Thymus (tissue), 11 donors: ENCODE results near the gene CACNA1B. TPM values are rescaled to one million over a fixed set of nuclear protein-coding genes. Genes with fewer than 3 reads are reported as not detected.
"Not testable (repeated sequence)": the region's sequence is repeated elsewhere in the genome, so short reads cannot be mapped to it uniquely, and the experiment has no call there.

Source experiments
- DNase-seq, 9 donors: peaks; one replicate each; pipeline ENCODE4 v3.0.0-alpha.2; 2013; ENCODE audit warnings: low spot score in 9 of 9, low read depth in 6 of 9, missing footprints in 1 of 9
- H3K27ac ChIP-seq, 2 donors: one replicate each; pipeline ENCODE4 v1.5.1; 2013; ENCODE audit warnings: control low read depth in 1 of 2, low read depth in 1 of 2, low read length in 1 of 2, mild to moderate bottlenecking in 1 of 2, moderate library complexity in 1 of 2
- H3K27me3 ChIP-seq, 2 donors: one replicate each; pipeline ENCODE4 v1.5.1; 2013; ENCODE audit warnings: low read length in 1 of 2; ENCODE audit not compliant: control insufficient read depth in 2 of 2, insufficient read depth in 1 of 2
- H3K36me3 ChIP-seq, 2 donors: one replicate each; pipeline ENCODE4 v1.5.1; 2013; ENCODE audit warnings: low read length in 1 of 2, mild to moderate bottlenecking in 1 of 2, moderate library complexity in 1 of 2; ENCODE audit not compliant: control insufficient read depth in 2 of 2, insufficient read depth in 2 of 2
- H3K4me1 ChIP-seq, 2 donors: one replicate each; pipeline ENCODE4 v1.5.1; 2013; ENCODE audit warnings: low read length in 2 of 2; ENCODE audit not compliant: control insufficient read depth in 2 of 2, insufficient read depth in 2 of 2
- H3K4me3 ChIP-seq, 2 donors: one replicate each; pipeline ENCODE4 v1.5.1; 2013; ENCODE audit warnings: low read length in 2 of 2, control low read depth in 1 of 2, mild to moderate bottlenecking in 1 of 2
- H3K9me3 ChIP-seq, 2 donors: one replicate each; pipeline ENCODE4 v1.5.1; 2013; ENCODE audit warnings: low read length in 1 of 2, mild to moderate bottlenecking in 1 of 2; ENCODE audit not compliant: control insufficient read depth in 2 of 2, insufficient read depth in 1 of 2
- WGBS: extraction: QIAGEN DNeasy Blood & Tissue Kit; methylation state at CpG from one replicate; pipeline ENCODE4 v1.1.7; 2013; 5-methylcytosine and 5-hydroxymethylcytosine counted together
- polyA plus RNA-seq: library from polyadenylated mRNA; stranded (reverse); fragments of 200-250 nt; gene quantifications from one replicate; pipeline ENCODE4 v1.2.3, GENCODE V29; 2013
- total RNA-seq: library from RNA; stranded (reverse); fragments of 120-200 nt; gene quantifications from one replicate; pipeline ENCODE4 v1.2.4, GENCODE V29; 2013
- donor health status: healthy.

CACNA1B gene
- total and polyA plus RNA-seq, 2 donors: 0.11 to 1.1 TPM

DNA sequence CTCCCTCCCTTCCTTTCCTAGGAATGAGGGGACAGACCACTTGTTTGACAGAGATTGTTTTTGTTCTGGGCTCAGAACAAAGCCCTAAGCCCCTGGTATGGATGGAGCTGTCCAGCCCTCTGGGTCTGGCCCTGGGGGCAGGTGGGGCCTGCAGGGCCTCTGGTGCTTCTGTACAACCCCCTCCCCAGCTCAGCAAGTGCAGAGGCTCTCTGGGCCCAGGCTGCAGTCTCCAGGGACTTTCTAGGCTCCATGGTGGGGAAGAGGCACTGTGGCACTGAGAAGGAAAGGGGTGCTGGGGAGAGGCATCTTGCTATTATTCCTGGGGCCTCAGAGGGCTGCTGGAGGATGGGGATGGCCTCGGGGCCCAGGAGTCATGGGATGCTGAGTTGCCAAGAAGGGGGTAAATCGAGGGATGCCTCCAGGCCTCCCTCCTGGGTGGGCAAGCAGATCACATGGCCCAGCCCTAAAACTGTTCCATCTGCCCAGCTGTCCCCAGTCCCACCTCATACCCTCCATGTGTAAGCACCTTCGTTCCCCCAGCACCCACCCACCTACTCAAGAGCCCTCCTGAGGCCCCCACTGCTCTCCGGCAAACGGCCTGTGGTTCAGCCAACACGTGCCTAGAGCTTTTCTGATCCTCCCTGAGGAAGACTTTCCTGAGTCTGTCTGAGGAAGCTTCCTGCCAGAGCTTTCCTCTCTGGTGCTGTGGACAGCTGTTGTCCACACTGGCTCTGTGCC lies 225.7 kb downstream of the CACNA1B start:
- no peak for DNase-seq
- no peak overlapping the region for H3K27ac ChIP-seq

DNA sequence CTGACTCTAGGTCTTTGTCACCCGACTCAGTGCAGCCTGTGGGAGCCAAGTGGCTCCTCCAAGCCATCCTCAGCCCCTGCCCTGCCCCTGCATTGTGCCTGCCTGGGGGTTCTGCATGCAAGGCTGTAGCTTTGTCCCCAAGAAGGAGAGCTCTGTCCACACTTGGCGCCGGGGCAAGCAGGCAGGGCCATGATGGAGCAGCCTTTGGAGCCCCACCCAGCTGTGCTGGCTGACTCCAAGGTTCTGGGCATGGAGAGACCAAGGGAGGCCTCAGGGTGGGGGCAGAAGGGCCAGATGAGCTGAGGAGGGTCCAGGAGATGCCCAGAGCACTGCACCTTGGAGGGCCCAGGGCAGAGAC lies 226.2 kb downstream of the CACNA1B start:
- DNase-seq: no peak
- WGBS: 88% methylated on average over 3 of the region's 3 CpGs
- Histone ChIP-seq H3K27ac (no peak overlapping the region), H3K27me3 (no peaks in the 10 kb centered on the region), H3K4me3 (no peak overlapping the region), H3K36me3 (no peaks in the 10 kb centered on the region), H3K9me3 (no peaks in the 10 kb centered on the region), H3K4me1 (no peaks in the 10 kb centered on the region)

More for the DNA sequence above, 225.7 kb downstream of the CACNA1B start:
- no peak overlapping the region for H3K4me3 ChIP-seq
- H3K36me3 ChIP-seq: no peaks in the 10 kb centered on the region
- no peaks in the 10 kb centered on the region for H3K27me3 ChIP-seq
- no peaks in the 10 kb centered on the region for H3K9me3 ChIP-seq
- 79% methylated on average over 6 of the region's 6 CpGs for WGBS
- no peaks in the 10 kb centered on the region for H3K4me1 ChIP-seq

DNA sequence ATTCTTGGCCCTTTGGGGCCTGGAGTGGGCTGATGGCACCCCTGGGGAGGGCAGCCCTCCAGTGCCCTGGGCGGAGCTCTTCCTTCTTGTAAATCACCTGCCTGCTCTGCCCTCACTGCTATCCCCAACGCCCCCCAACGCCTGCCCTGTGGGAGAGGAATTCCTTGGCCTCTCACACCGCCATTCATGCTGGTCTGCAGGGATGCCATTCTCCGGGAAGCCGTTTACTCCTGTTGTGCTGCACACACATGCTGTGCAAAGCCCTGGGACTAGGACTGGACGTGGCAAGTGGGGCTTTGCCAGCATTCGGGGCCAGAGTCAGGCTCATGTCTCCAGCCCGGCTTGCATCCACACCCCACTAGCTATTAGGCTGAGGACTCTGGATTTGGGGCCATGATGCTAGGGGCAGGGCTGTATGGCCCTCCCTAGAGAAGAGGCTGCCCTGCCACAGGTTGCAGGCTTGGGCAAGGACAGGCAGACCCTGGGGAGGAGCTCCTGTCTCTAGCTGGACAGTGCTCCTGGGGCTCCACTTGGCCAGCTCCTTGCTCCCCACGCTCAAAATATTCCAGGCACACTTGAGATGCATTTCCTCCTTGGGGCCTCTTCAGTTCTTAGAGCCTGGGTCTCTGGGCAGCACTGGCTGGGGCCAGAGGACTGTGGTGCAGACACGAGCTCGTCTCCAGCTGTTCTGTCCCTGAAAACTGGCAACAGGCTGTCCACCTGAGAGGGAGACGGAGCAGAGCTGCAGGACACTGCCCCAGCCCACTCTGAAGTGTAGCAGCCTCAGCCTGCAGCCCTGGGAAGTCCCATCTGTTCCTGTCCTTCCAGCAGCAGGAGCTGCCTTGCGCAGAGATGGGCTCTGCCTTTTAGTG lies 226.9 kb downstream of the CACNA1B start:
- WGBS: 85% methylated on average over 14 of the region's 14 CpGs
- Histone ChIP-seq H3K9me3 (no peaks in the 10 kb centered on the region), H3K27me3 (no peaks in the 10 kb centered on the region), H3K4me3 (no peak overlapping the region), H3K27ac (no peak overlapping the region), H3K36me3 (no peaks in the 10 kb centered on the region), H3K4me1 (no peaks in the 10 kb centered on the region)
- DNase-seq: no peak

DNA sequence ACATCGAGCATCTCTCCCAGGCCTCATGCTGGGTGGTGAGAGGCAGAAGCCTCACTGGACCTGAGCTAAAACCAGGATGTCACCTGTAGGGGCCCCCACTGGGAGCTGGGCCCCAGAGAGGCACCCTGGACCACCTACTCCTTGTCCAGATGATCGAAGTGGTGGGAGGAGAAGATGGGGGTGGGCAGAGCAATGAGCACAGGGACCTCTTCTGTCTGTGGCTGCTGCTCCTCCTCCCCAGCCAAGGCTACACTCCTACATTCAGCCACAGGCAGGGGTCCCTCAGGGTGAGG lies 227.5 kb downstream of the CACNA1B start:
- 94% methylated on average over 2 of the region's 2 CpGs for WGBS

DNA sequence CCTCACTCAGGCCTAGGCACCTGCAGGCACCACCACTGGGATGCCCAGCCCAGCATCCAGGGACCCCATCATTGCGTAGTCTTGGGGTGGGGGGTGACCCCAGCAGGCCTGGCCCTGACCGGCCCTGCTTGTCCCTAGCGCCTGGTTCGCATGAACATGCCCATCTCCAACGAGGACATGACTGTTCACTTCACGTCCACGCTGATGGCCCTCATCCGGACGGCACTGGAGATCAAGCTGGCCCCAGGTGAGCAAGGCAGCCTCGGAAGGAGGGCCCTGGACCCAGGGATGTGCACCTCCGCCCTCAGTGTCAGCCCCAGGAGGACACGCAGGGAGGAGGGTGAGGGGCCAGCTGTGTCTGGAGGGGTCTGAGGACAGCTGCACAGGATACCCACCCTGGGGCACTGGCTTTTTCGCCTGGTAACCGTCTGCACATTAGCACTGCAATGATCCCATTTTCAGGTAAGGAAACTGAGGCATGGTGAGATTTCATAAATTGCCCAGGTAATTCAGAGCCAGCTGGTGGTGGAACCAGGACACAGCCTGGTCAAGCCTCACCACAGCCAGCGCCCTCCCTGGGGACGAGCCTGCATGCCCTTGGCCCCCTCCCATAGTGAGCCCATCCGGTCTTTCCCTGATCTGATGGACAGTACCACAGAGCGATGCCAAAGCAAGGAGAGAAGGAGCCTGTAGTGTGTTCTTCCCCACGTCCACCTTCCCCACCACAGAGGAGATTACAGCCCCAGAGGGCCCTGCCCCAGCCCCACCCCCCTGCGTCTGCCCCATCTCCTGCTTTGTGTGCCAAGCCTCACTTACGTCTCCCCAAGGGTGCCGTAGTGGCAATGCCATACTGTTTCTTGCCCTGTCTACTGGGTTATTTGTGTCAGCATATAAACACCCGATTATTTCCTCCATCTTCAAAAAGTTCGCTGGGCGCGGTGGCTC lies 228.3 kb downstream of the CACNA1B start:
- DNase-seq: no peak
- Histone ChIP-seq H3K36me3 (no peaks in the 10 kb centered on the region), H3K4me1 (no peaks in the 10 kb centered on the region), H3K27me3 (no peaks in the 10 kb centered on the region), H3K27ac (no peak overlapping the region), H3K9me3 (no peaks in the 10 kb centered on the region), H3K4me3 (no peak overlapping the region)
- 95% methylated on average over 26 of the region's 26 CpGs for WGBS

More for the DNA sequence above, 227.5 kb downstream of the CACNA1B start:
- Histone ChIP-seq H3K4me1 (no peaks in the 10 kb centered on the region), H3K27ac (no peak overlapping the region), H3K27me3 (no peaks in the 10 kb centered on the region), H3K36me3 (no peaks in the 10 kb centered on the region), H3K4me3 (no peak overlapping the region), H3K9me3 (no peaks in the 10 kb centered on the region)
- no peak for DNase-seq

DNA sequence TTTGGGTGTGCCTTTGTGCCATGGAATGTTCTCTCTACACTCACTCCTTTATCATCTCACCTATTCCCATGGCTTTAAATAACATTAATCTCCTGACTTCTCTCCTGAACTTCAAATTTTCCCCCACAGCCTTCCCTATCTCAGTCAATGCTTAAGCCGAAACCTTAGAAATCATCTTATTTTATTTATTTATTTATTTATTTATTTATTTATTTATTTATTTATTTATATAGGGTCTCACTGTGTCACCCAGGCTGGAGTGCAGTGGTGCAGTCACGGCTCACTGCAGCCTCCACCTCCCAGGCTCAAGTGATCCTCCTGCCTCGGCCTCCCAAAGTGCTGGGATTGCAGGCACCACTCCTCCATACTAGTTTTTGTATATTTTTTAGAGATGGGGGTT lies 229.5 kb downstream of the CACNA1B start:
- not testable (repeated sequence) for H3K27ac ChIP-seq, H3K9me3 ChIP-seq
- 98% methylated on average over 3 of the region's 3 CpGs for WGBS

DNA sequence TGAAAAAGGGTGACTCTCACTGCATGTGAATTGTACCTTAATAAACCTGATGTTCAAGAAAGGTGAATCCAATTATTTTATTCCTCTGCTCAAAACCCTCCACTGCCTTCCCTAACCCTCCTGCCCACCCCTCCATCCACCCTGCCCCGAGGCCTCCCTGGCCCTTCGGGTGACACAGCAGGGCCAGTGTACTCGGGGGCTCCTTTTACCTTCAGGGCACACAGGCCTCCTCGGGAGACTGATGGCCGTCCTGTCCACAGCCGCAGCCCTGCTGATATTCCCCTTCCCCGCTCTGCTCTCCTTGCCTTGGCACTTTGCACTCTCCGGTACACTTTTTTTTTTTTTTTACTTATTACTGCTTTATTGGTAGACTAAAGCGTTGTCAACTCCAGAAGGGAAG lies 234.0 kb downstream of the CACNA1B start:
- Histone ChIP-seq H3K4me1 (no peaks in the 10 kb centered on the region), H3K9me3 (no peaks in the 10 kb centered on the region)
- WGBS: 95% methylated on average over 9 of the region's 9 CpGs

More for the DNA sequence above, 229.5 kb downstream of the CACNA1B start:
- H3K4me3 ChIP-seq, H3K4me1 ChIP-seq, H3K27me3 ChIP-seq, DNase-seq, H3K36me3 ChIP-seq: not testable (repeated sequence)

DNA sequence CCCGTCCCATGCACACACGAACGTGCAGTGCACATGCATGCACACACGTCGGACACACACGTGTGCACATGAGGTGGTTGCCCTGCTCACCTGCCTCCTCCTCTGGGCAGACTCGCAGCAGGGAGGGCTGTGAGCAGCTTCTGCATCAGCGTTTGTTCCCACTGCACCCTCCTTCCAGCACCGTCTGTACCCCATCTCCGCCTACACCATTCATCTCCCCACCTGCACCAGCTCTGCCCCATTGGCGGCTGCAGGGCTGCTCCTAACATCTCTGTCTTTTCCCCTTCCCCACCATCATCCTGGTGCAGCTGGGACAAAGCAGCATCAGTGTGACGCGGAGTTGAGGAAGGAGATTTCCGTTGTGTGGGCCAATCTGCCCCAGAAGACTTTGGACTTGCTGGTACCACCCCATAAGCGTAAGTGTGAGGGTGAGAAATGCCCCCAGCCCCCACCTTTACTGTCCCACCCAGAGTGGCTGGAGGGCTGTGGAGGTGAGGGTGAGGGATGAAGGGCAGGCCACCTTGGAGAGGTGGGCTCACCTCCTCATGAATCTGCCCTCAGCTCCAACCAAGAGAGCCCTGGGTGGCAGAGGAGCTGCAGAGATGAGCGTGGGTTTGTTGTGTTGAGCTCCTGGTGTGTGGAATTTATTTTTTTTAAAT lies 234.6 kb downstream of the CACNA1B start:
- 91% methylated on average over 16 of the region's 16 CpGs for WGBS
- H3K9me3 ChIP-seq: no peaks in the 10 kb centered on the region
- H3K27me3 ChIP-seq: no peaks in the 10 kb centered on the region
- no peaks in the 10 kb centered on the region for H3K36me3 ChIP-seq
- H3K27ac ChIP-seq: no peak overlapping the region
- H3K4me1 ChIP-seq: no peaks in the 10 kb centered on the region
- DNase-seq: no peak
- H3K4me3 ChIP-seq: no peak overlapping the region

More for the DNA sequence above, 234.0 kb downstream of the CACNA1B start:
- no peaks in the 10 kb centered on the region for H3K27me3 ChIP-seq
- H3K36me3 ChIP-seq: no peaks in the 10 kb centered on the region
- H3K27ac ChIP-seq: no peak overlapping the region
- no peak overlapping the region for H3K4me3 ChIP-seq
- DNase-seq: no peak
